HFFc6 (cell line): Measurements from ENCODE around the gene NAV2. TPM values are rescaled to one million over a fixed set of nuclear protein-coding genes. Genes with fewer than 3 reads are reported as not detected.

ENCODE experiments used
- DNase-seq: peaks from one replicate; pipeline ENCODE4 v3.0.0-alpha.2; 2018
- H3K27ac Mint-ChIP-seq: 2 replicates; pipeline ENCODE4 v1.8.0; 2020; ENCODE audit warnings: mild to moderate bottlenecking, mixed read lengths
- H3K27me3 Mint-ChIP-seq: 2 replicates; pipeline ENCODE4 v1.8.0; 2021; ENCODE audit warnings: mild to moderate bottlenecking, moderate library complexity, mixed read lengths; ENCODE audit not compliant: insufficient read depth
- H3K36me3 Mint-ChIP-seq: 2 replicates; pipeline ENCODE4 v1.8.0; 2021; ENCODE audit warnings: low read depth, mixed read lengths
- H3K4me1 Mint-ChIP-seq: 2 replicates; pipeline ENCODE4 v1.8.0; 2020; ENCODE audit warnings: low read depth, mixed read lengths
- H3K4me3 Mint-ChIP-seq: 2 replicates; pipeline ENCODE4 v1.8.0; 2020; ENCODE audit warnings: mild to moderate bottlenecking, moderate library complexity, mixed read lengths
- H3K9me3 Mint-ChIP-seq: 2 replicates; pipeline ENCODE4 v1.8.0; 2020; ENCODE audit warnings: mild to moderate bottlenecking, mixed read lengths
- total RNA-seq, 6 experiments: library from RNA; stranded (reverse); fragmentation: NEBNext Ultra II Directional; extraction: Animal tissue kit (Norgen Biotek cat#: 25700); gene quantifications; 2 replicates in 1 of 6; 3 replicates in 5 of 6; pipeline ENCODE4 v1.2.3, GENCODE V29; 2021
- TF ChIP-seq, protein P1 (sequence below): fragments of 200-600 bp; sonication (generic); IDR thresholded peaks from 2 replicates; pipeline ENCODE4 v1.5.0; 2021; ENCODE audit warnings: antibody characterized with exemption, mild to moderate bottlenecking

NAV2 gene
- total RNA-seq, 6 experiments from 2014 or later, result 12.4 to 34.9 (median 31.8) TPM

DNA sequence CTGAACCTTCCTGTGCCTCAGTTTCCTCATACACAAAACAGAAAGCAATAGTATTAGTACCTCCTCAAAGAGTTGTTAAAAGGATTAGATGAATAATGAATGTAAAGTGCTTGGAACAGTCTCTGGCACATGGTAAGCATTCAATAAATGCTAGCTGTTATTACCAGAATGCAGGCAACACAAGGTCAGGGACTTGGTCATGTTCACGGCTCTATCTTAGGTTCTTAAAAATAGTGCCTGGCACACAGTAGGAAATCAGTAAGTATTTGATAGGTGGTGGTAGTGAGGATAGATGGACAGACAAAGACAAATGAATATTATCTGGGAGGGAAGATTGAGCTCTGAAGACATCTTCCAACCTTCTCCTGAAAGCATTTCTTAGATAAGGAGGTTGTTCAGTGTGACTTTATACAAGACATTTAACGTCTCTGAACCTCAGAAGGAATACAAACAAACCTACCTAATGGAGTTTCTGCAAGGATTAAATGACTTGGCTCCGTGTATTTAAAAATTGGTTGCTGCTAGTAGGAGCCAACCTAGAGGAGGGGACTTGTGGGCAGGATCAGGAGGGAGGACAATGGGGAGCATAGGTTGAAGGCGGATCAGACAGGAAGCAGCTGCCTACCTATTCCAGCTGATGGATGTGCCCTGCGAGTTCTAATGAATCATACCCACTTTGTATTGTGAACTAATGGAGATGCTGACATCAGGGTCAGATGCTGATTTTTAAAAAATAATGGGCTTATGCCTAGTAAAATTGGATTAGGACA is 353.6 kb downstream of the NAV2 start:
- Mint-ChIP-seq H3K27ac (no peak overlapping the region), H3K27me3 (peaks cover 4% of the 10 kb centered on the region), H3K36me3 (peaks cover 34% of the 10 kb centered on the region), H3K4me3 (no peak overlapping the region), H3K4me1 (no peaks in the 10 kb centered on the region), H3K9me3 (no peaks in the 10 kb centered on the region)
- DNase-seq, result no peak
- TF ChIP-seq, protein P1, sequence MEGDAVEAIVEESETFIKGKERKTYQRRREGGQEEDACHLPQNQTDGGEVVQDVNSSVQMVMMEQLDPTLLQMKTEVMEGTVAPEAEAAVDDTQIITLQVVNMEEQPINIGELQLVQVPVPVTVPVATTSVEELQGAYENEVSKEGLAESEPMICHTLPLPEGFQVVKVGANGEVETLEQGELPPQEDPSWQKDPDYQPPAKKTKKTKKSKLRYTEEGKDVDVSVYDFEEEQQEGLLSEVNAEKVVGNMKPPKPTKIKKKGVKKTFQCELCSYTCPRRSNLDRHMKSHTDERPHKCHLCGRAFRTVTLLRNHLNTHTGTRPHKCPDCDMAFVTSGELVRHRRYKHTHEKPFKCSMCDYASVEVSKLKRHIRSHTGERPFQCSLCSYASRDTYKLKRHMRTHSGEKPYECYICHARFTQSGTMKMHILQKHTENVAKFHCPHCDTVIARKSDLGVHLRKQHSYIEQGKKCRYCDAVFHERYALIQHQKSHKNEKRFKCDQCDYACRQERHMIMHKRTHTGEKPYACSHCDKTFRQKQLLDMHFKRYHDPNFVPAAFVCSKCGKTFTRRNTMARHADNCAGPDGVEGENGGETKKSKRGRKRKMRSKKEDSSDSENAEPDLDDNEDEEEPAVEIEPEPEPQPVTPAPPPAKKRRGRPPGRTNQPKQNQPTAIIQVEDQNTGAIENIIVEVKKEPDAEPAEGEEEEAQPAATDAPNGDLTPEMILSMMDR, result no peak

GRCh38 chr11:20066783-20067156 is 354.1 kb downstream of the NAV2 start:
- H3K36me3 Mint-ChIP-seq, result peaks cover 40% of the 10 kb centered on the region

GRCh38 chr11:20067665-20068064 is 355.0 kb downstream of the NAV2 start:
- Mint-ChIP-seq H3K27me3 (peaks cover 5% of the 10 kb centered on the region), H3K36me3 (peaks cover 49% of the 10 kb centered on the region), H3K9me3 (no peaks in the 10 kb centered on the region), H3K27ac (no peak overlapping the region), H3K4me1 (no peaks in the 10 kb centered on the region), H3K4me3 (no peak overlapping the region)
- no peak for DNase-seq
- TF ChIP-seq, protein P1, result no peak

More at GRCh38 chr11:20066783-20067156, 354.1 kb downstream of the NAV2 start:
- H3K27me3 Mint-ChIP-seq, result peaks cover 4% of the 10 kb centered on the region
- H3K9me3 Mint-ChIP-seq, result no peaks in the 10 kb centered on the region
- H3K4me3 Mint-ChIP-seq, result no peak overlapping the region
- no peak for DNase-seq
- TF ChIP-seq, protein P1, result no peak
- no peak overlapping the region for H3K27ac Mint-ChIP-seq
- no peaks in the 10 kb centered on the region for H3K4me1 Mint-ChIP-seq

DNA sequence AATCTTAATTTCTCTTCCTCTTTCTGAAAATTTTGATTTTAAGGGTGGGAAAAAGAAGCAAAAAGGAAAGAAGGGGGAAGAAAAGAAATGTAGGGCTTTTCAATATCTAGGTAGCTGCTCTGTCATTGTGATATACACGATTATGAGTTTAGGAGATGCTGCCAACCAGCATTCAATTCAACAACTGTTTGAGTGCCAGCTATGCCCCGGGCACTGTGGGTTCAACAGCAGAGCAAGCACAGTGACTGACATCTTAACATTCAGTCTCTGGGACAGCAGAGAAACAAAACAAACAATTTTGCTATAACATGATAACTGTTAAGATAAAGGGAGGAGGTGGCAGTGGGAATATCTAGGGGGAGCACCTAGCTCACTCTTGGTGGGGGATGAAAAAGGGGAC is 356.1 kb downstream of the NAV2 start:
- TF ChIP-seq, protein P1, result no peak
- H3K36me3 Mint-ChIP-seq, result peaks cover 50% of the 10 kb centered on the region
- no peak overlapping the region for H3K4me3 Mint-ChIP-seq
- H3K27me3 Mint-ChIP-seq, result peaks cover 8% of the 10 kb centered on the region
- no peak overlapping the region; the same call in 1 of the 2 replicates for H3K27ac Mint-ChIP-seq
- H3K9me3 Mint-ChIP-seq, result no peaks in the 10 kb centered on the region
- H3K4me1 Mint-ChIP-seq, result no peaks in the 10 kb centered on the region
- DNase-seq, result no peak

GRCh38 chr11:20070459-20070858 is 357.8 kb downstream of the NAV2 start:
- no peaks in the 10 kb centered on the region for H3K4me1 Mint-ChIP-seq
- H3K27me3 Mint-ChIP-seq, result peaks cover 8% of the 10 kb centered on the region
- TF ChIP-seq, protein P1, result no peak
- DNase-seq, result no peak
- no peaks in the 10 kb centered on the region for H3K9me3 Mint-ChIP-seq
- H3K4me3 Mint-ChIP-seq, result no peak overlapping the region
- H3K27ac Mint-ChIP-seq, result no peak overlapping the region
- peaks cover 50% of the 10 kb centered on the region for H3K36me3 Mint-ChIP-seq
